ENCODE measurements around the gene TBX18. TPM values are rescaled to one million over a fixed set of nuclear protein-coding genes. Genes with fewer than 3 reads are reported as not detected.

TBX18 gene
- total RNA-seq, 4 donors from 2014 or later: 30.2 to 63.7 (median 41.0) TPM

- Histone ChIP-seq H3K27ac (no peak overlapping the region), H3K4me3 (no peak overlapping the region), H3K27me3 (no peaks in the 10 kb centered on the region), H3K36me3 (no peaks in the 10 kb centered on the region), H3K9me3 (no peaks in the 10 kb centered on the region), H3K4me1 (no peaks in the 10 kb centered on the region)
- WGBS, 2 donors: 53 to 79% methylated on average over 1 of the region's 1 CpG
- DNase-seq (ENCODE audit: low spot score in 2 of 2): no peak
- TF ChIP-seq EP300 (IDR thresholded peaks at IDR 0.05): no peak
- TF ChIP-seq POLR2A (IDR thresholded peaks at IDR 0.05): no peak
- no peak for TF ChIP-seq CTCF (IDR thresholded peaks at IDR 0.05)
These were observed 68.2 kb downstream of the TBX18 start for GRCh38 chr6:84696166-84696565.

GRCh38 chr6:84691978-84692623, 72.3 kb downstream of the TBX18 start:
- no peaks in the 10 kb centered on the region for H3K9me3 ChIP-seq
- no peak overlapping the region for H3K4me3 ChIP-seq
- no peaks in the 10 kb centered on the region for H3K36me3 ChIP-seq
- H3K27me3 ChIP-seq: no peaks in the 10 kb centered on the region
- DNase-seq (ENCODE audit: low spot score in 2 of 2): no peak
- WGBS, 2 donors: 95 to 100% methylated on average over 2 of the region's 2 CpGs
- TF ChIP-seq CTCF (IDR thresholded peaks at IDR 0.05) (no peak), EP300 (IDR thresholded peaks at IDR 0.05) (no peak), POLR2A (IDR thresholded peaks at IDR 0.05) (no peak)
- peaks cover 0 to 6% (median 0%) of the 10 kb centered on the region in 4 donors for H3K4me1 ChIP-seq
- H3K27ac ChIP-seq: no peak overlapping the region

- Histone ChIP-seq H3K4me1 (peaks cover 0 to 6% (median 0%) of the 10 kb centered on the region in 4 donors), H3K9me3 (no peaks in the 10 kb centered on the region), H3K4me3 (no peak overlapping the region), H3K27me3 (no peaks in the 10 kb centered on the region), H3K27ac (peak overlapping the region in 2 of 4 donors; percentile 5 to 32), H3K36me3 (no peaks in the 10 kb centered on the region)
- 37 to 47% methylated on average over 7 of the region's 7 CpGs for WGBS, 2 donors
- TF ChIP-seq POLR2A (IDR thresholded peaks at IDR 0.05) (no peak), CTCF (IDR thresholded peaks at IDR 0.05) (no peak), EP300 (IDR thresholded peaks at IDR 0.05) (no peak)
- no peak for DNase-seq (ENCODE audit: low spot score in 2 of 2)
These were observed 76.1 kb downstream of the TBX18 start for GRCh38 chr6:84688141-84688873.

- Histone ChIP-seq H3K27ac (peak overlapping the region in 2 of 4 donors; percentile 5 to 32), H3K4me1 (peaks cover 0 to 6% (median 0%) of the 10 kb centered on the region in 4 donors), H3K9me3 (no peaks in the 10 kb centered on the region), H3K27me3 (no peaks in the 10 kb centered on the region), H3K36me3 (no peaks in the 10 kb centered on the region), H3K4me3 (no peak overlapping the region)
- TF ChIP-seq EP300 (IDR thresholded peaks at IDR 0.05): no peak
- TF ChIP-seq CTCF (IDR thresholded peaks at IDR 0.05): no peak
- TF ChIP-seq POLR2A (IDR thresholded peaks at IDR 0.05): no peak
- WGBS, 2 donors: 21 to 24% methylated on average over 7 of the region's 7 CpGs
- no peak for DNase-seq (ENCODE audit: low spot score in 2 of 2)
These were observed 77.0 kb downstream of the TBX18 start for GRCh38 chr6:84687431-84687830.

- H3K4me1 ChIP-seq: peaks cover 0 to 6% (median 0%) of the 10 kb centered on the region in 4 donors
- H3K27ac ChIP-seq: no peak overlapping the region
These were observed 78.3 kb downstream of the TBX18 start for GRCh38 chr6:84685983-84686584.

More at GRCh38 chr6:84685983-84686584, 78.3 kb downstream of the TBX18 start:
- Histone ChIP-seq H3K4me3 (no peak overlapping the region), H3K27me3 (no peaks in the 10 kb centered on the region), H3K9me3 (no peaks in the 10 kb centered on the region), H3K36me3 (no peaks in the 10 kb centered on the region)
- DNase-seq (ENCODE audit: low spot score in 2 of 2): no peak
- 73 to 74% methylated on average over 3 of the region's 3 CpGs for WGBS, 2 donors
- TF ChIP-seq EP300 (IDR thresholded peaks at IDR 0.05) (no peak), POLR2A (IDR thresholded peaks at IDR 0.05) (no peak), CTCF (IDR thresholded peaks at IDR 0.05) (no peak)
